HG03469 (cell line): Measurements from ENCODE around the gene IL17C.
"Not testable (repeated sequence)": the region's sequence is repeated elsewhere in the genome, so short reads cannot be mapped to it uniquely, and the experiment has no call there.

Experiments
- ATAC-seq: cut with Tn5 transposase; IDR thresholded peaks from one replicate; pipeline ENCODE4 v1.9.1; 2021; ENCODE audit warnings: mild to moderate bottlenecking, moderate library complexity, moderate number of reproducible peaks; ENCODE audit not compliant: unreplicated experiment

Gene IL17C

DNA sequence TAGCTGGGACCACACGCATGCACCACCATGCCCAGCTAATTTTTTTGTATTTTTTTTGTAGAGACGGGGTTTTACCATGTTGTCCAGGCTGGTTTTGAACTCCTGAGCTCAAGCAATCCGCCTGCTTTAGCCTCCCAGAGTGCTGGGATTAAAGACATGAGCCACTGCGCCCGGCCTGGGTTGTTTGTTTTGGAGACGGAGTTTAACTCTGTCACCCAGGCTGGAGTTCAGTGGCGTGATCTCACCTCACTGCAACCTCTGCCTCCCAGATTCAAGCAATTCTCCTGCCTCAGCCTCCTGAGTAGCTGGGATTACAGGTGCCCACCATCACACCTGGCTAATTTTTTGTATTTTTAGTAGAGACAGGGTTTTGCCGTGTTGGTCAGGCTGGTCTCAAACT lies 28.9 kb upstream of the IL17C start:
- not testable (repeated sequence) for ATAC-seq

DNA sequence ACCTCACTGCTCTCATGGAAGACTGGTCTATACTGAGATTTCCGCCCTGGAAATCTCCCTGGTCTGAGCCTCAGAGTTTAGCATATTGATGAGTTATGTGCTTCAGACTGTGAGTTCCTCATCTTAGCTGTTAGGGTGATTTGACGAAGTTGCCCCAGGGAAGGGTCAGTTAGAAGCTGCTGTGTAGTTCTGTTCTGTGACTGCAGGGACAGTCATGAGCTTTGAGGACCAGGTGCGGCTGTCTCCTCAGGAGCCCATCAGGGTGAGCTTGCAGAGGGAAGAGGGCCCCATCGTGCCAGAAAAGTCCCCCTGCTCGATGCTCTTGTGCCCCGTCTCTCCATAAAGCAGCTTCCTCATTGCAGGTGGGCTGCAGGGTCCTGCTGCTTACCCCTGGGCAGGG lies 28.3 kb upstream of the IL17C start:
- ATAC-seq, result no peak

DNA sequence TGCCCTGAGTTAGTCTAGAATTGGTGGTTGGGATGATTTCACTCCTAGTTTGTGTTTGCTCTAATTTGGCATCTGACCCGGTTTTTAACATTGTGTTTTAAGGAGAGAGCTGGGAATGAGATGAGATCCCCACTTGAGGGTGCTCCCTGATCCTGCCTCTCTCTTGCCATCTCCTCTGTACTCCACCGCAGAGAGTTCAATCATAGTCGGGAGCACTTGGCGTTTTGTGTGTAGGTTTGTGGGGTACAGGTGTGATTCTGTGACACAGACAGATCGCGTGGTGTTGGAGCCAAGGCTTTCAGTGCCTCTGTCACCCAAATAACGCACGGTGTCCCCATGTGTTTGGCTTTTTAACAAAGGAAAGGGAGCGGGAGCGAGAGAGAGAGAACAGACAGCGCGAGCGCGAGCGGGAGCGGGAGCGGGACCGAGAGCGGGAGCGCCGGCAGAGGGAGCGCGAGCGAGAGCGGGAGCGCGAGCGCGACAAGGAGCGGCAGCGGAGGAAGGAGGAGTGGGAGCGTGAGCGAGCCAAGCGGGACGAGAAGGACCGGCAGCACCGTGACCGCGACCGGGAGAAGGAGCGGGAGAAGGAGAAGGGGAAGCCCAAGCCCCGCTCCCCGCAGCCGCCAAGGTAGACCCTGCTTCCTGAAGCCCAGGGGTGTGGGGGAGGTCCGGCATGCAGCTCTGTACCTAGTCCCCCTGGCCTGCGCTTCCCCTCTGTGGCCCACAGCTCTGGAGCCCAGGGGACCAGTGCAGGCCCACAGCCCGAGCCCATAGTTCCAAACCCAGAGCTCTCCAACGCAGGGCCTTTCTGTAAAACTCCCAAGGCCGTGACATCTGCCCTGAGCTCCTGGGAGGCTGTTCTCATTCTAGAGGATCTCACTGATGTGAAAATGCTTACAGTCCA lies 27.2 kb upstream of the IL17C start:
- ATAC-seq, result no peak

DNA sequence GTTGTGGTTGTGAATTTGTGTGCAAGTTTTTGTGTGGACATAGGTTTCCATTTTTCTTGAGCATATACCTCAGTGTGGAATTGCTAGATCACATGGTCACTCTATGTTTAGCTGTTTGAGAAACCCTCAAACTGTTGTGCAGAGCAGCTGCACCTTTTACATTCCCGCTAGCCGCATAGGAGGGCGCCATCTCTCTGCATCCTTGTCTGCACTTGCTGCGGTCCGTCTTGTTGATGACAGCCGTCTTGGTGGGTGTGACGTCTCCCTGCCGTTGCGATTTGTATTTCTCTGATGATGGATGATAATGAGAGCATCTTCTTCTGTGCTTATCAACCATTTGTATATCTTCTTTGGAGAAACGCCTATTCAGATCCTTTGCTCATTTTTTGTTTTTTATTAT lies 25.1 kb upstream of the IL17C start:
- no peak for ATAC-seq

DNA sequence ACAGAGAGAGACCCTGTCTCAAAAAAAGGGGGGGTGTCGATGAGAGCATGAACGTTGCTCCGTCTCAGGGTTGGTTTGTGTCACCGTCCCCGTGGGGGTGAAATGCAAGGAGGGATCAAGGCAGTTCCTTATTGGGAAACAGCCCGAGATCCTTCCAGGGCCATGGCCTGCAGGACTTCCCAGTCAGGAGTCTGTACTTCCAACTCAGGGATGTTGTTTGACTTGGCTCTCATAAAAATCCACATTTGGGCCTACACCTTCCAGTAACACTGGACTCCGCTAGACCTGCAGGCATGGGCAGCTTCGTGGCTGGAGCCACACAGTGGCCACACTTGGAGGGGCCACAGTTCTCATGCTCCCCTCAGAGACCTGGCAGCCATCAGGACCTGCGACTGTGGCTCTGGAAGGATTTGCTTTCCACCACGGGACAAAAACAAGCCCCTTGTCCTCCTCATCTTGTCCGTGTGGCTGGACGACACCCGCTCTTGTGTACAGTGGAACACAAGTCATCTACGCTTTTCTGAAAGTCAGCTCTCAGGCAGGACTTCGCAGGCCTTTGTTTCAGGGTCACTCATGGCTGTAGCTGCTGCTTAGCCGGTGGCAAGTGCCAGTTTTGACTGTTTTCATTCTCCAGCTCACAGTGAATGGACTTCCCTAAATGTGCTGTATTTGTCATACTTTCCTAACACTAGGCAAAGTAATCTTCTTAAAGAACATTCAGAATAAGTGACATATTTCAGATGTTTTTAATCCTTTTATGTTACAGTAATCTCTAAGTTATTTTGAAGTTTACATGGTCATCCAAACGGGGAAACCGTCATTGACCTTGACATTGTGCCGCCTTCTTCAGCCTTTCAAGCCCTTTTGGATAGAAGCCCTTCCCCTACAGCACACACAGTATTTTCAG lies 24.2 kb upstream of the IL17C start:
- ATAC-seq, result no peak

DNA sequence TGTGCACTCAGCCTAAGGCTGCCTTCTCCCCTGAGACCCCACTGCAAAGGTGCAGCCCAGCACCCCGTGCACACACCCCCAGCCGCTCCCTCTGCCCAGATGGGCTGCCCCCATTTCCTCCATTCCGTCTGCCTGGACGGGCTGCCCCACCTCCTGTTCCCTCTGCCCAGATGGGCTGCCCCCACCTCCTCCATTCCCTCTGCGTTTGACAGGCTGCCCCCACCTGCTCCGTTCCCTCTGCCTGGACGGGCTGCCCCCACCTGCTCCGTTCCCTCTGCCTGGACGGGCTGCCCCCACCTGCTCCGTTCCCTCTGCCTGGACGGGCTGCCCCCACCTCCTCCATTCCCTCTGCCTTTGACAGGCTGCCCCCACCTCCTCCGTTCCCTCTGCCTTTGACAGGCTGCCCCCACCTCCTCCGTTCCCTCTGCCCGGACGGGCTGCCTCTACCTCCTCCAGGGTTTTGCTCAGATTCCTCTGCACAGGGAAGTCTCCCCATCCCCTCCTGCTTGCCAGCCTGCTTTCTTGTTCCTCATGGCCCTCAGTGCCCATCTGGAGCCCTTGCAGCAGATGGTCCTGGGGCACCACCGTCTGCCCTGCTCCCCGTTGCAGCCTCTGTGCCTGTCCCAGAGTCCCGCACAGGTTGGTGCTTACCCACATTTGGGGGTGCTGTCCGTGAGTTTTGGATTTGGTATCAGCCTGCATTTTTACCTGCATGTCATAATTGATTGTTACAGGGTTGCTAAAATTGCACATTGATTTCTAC lies 23.4 kb upstream of the IL17C start:
- ATAC-seq, result no peak

DNA sequence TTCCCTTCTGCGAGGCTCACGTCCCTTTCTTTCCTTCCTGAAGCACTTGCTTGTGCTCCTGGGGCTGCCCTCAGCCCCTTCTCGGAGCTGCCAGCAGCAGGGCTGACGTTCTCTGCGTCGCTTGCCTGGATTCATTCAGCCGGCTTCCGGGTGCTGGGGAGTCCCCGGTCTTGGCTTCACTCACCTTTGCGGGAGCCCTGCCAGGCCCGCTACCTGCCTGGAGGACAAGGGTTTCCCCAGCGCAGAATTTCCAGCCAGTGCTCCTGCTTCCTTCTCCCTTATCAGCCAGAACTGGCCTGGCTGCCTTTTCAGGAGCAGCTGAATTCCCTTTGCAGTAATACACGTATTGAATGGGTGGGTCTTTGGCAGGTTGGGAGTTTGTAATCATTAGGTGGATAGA lies 22.1 kb upstream of the IL17C start:
- ATAC-seq, result no peak

DNA sequence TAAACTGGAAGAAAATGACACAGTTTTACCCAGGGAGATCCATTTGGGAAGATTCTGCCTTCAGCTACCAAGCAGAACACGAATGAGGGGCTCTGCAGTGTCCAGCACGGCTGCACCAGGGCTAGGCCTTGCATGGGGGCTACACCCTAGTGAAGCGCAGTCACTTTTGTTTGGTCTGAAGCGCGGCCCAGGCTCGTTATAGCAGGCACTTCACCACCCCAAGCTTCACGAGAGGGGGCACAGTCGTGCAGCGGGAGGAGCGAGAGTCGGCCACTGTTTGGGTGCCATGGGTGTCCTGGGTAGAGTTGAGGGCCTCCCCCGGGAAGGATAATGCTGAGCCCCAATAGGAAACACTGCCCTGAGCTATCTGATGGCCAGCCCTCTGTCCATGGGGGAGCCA lies 21.6 kb upstream of the IL17C start:
- ATAC-seq, result no peak

DNA sequence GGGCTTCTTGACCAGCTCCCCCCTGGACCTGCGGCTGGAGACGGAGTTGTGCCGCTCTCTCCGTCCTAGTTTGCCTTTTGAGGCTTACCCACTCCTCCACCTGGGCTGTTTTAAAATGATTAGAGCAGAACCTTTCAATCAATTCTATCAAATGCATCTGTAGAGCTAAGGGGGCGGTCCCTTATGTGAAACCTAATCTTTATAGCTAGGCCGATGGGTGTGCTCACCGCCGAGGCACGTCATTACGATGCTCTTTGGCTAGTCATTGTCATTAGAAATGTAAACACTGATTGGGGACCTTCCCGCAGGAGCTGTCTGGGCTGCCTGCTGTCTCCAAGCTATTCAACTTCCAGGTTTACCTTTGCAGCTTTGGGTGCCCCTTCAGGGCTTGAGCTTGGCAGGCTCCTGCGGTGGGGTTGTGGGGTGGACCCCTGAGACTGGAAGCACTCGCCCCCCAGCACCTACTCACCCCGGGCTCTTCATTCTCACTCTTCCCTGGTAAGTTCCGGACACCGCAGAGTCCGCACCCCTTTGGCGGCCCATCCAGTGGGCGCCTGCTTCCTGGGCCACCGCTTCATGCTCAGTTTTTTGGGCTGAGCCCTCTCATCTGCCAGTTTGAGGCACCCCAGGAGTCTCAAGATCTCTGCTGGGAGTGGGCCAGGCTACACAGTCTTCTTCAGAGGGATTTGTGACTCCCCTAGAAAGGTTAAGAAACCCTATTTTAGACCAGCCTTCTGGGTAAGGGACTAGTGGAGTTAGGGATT lies 20.9 kb upstream of the IL17C start:
- ATAC-seq, result no peak

DNA sequence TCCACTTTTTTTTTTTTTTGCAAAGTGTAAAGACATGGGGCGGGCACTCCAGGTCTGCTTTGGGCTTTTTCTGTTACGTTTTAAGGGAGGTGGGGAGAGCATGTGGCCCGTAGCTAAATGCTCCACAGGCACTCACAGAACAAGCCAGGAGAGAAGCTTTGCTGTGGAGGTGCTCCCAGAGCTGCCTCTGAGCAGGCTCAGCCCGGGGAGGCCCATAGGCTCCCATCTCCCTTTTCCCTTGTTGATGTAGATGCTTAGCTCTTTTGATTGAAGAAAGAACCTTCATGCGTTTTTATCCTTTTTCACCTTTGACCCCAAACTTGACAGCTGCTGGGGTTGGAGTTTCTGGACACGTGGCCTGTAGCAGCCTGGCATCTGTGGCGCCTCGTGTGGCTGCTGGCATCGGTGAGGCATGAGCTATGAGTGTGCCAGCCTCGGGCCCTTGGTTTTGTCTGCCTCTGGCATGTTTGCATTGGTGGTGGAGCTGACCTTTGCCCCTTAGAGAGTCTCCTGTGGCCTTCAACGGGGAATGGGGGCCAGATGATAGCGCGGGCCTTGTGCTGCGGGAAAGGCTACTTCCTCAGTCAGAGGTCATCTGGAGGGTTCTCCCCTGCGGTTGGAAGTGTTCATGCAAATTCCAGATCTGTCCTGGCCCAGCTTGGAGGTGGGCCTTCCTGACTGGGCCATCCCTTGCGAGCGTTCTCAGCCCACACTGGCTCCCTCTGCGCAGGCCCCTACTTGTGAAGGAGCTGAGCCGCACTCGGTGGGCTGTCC lies 20.0 kb upstream of the IL17C start:
- no peak for ATAC-seq

DNA sequence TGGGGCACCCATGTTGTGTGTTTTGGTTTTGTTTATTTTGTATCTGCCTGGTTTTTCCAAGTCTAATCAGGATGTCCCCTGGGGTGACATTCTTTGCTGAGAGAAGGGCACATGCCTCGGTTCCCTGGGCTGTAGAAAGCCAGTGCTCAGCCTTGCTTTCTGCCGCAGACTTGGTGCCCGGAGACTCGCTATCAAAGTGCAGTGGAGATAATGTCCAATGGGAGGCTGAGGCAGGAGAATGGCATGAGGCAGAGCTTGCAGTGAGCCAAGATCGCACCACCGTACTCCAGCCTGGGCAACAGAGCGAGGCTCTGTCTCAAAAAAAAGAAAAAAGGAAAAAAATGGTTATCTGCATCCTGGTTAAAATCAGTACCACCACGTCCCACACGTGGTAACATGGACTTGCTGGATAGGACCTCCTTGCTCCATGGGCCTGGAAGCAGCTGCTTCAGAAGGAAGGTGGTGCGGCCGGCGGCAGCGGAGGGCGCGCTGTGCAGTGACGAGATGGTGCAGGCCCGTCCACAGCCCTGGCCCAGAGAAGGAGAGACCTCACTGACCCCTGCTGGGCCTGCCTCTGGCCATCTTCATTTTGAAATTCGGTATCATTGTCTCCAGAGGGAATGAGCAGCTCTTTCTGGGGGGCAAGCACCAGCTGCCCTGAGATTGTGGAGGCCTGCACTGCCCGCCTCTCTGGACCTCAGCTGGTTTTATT lies 19.3 kb upstream of the IL17C start:
- no peak for ATAC-seq

DNA sequence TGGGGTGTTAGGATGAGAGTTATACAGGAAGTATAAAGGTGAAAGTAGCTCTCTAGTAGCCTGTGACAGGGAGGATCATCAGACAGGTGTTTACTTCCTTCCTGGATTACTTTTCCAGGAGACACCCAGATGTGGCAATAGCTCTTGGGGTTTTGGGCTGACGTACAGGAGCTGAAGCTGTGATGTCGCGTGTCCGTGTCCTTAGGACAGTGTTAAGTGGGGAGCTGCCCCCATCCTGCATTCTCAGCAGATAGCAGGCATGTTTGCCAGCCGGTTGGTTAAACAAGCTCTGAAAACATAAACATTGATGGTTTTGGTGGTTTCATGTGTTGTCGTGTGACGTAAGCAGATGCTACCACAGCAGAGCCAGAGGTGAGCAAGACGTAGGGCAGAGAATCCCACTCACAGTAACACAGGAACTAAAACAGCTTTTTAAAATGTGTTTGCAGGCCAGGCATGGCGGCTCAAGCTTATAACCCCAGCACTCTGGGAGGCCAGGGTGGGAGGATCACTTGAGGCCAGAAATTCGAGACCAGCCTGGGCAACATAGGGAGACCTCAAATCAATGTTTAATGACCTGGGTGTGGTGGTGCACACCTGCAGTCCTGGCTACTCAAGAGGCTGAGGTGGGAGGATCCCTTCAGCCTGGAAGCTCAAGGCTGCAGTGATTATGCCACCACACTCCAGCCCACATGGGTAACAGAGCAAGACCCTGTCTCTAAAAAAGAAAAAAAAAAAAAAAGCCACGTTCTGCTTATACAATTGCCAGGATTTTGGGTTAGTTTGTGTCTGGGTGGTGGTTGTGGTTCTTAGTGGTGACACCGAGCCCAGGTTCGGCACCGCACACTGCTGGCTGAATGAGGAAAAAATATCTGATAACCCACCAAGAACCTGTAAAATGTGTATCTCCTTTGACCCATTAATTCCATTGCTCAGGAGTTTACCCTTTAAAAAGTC lies 18.2 kb upstream of the IL17C start:
- ATAC-seq, result no peak

DNA sequence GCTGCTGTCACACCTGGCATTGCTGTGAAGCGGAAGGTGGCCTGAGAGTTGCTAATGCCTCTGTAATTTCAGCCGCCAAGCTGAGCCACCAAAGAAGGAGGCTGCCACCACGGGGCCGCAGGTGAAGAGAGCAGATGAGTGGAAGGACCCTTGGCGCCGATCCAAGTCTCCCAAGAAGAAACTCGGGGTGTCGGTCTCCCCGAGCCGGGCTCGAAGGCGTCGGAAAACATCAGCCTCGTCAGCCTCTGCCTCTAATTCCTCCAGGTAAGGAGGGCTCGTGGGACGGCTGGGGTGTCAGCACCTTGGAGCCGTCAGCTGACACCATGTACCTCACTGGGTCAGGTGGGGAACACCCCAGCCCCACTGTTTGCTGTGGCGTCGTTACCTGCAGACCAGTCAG lies 16.2 kb upstream of the IL17C start:
- ATAC-seq, result no peak

DNA sequence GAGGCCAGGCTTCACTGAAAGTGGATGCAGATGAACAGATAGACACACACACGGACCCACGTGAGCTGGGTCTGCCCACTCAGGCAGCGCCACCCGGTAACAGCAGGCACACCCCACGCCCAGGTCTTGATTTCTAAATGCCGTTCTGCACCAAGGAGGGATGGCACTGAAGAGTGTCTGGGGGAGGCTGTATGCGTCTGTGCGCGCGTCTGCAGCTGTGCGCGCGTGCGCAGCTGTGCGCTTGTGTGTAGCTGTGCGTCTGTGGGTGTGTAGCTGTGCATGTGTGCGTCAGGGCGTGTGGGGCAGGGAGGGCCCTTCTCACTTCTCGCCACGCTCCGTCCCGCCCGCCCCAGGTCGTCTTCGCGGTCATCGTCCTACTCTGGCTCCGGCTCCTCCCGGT lies 15.5 kb upstream of the IL17C start:
- ATAC-seq, result no peak

DNA sequence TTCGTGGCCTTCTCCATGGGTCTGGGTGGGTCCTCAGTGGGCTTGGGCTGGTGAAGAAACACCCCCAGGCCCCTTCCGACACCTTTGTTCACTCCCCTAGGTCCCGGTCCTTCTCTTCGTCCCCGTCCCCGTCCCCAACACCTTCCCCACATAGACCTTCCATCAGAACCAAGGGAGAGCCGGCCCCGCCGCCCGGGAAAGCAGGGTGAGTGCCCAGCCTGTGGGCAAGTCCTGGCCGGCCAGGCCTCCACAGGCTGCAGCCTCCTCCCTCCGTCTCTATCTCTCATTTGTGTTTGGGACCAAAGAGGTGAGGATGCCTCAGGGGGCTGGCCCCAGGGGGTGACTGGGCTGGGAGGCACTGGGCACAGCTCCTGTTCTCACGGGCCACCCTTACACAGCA lies 14.5 kb upstream of the IL17C start:
- ATAC-seq, result no peak

DNA sequence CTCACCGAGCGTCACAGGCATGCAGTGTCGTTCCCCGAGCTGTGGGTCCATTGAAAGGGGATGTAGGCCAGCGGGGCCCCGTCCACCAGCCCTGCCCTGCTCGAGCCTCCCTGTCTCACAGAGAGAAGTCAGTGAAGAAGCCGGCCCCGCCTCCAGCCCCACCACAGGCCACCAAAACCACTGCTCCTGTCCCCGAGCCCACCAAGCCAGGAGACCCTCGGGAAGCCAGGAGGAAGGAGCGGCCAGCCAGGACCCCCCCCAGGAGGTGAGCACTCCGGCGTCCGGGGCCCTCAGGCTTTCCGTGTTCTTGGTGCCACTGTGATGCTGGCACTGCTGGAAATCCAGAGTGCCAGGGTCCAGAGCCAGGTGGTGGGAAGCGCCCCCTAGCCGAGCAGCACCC lies 13.9 kb upstream of the IL17C start:
- no peak for ATAC-seq

DNA sequence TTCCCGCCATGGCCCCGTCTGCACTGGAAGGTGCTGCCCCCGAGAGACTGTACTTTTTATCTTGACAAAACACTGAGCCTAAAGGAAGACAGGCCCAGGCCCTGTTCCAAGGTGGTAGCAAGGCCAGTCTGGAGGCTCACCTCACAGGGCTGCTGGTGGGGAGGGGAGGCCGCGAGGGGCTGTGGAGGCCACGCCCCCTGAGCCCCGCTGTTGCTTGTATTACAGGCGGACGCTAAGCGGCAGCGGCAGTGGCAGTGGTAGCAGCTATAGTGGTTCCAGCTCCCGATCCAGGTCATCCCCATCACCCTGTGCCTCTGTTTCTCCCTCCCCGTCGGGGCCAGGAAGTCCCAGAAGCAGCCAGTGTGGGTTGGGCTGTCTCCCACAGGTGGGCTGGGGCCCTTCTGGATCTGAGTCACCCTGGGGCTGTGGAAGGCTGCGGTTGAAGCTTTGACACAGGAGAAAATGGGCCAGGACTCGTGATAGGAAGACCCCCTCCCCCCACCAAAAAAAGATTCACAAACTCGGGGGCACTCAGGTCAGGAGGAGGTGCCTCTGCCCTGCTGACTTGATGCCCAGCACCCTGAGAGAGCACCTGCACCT lies 13.3 kb upstream of the IL17C start:
- ATAC-seq, result no peak

DNA sequence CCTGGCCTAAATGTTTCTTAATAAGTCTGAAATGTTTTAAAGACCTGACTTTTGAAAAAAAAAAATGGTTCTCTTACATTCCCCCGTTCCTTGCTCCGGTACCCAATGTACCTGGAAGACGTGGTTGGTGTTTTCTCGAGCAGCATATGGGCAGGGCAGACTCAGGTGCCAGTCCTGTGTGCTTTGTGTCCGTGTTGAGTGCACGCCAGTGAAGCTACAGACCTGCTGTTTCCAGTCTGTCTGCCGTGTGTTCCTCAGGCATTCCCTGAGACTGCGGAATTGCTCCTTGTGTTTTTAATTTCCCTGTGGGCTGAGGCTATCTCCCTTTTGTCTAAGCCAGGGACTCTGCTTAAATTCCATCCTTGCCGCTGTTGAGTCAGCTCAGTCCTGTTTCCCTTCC lies 11.7 kb upstream of the IL17C start:
- no peak for ATAC-seq
